HepG2 (cell line): ENCODE data around the gene CADM4. TPM values are rescaled to one million over a fixed set of nuclear protein-coding genes. Genes with fewer than 3 reads are reported as not detected.

ENCODE experiments used
- GATAD2A ChIP-seq: IDR thresholded peaks from 2 replicates; pipeline ENCODE4 v1.6.1; 2016
- GTF2F1 ChIP-seq: fragments of 150-350 bp; IDR thresholded peaks from 2 replicates; pipeline ENCODE4 v1.6.1; 2014; ENCODE audit warnings: low read length
- HINFP ChIP-seq: sonication (generic); formaldehyde crosslinking; IDR thresholded peaks from 2 replicates; pipeline ENCODE4 v1.4.0; 2020; ENCODE audit warnings: low read depth, mild to moderate bottlenecking, missing genetic modification reagents
- HOXA3 ChIP-seq: sonication (generic); formaldehyde crosslinking; IDR thresholded peaks from 2 replicates; pipeline ENCODE4 v1.5.0; 2020; ENCODE audit warnings: missing genetic modification reagents
- MAFF ChIP-seq: IDR thresholded peaks from 2 replicates; pipeline ENCODE4 v1.6.1; 2011; ENCODE audit warnings: low read depth, low read length, improper control_type of control experiment
- PRDM4 ChIP-seq: sonication (generic); formaldehyde crosslinking; IDR thresholded peaks from 2 replicates; pipeline ENCODE4 v1.9.0; 2021; ENCODE audit warnings: missing genetic modification reagents, borderline replicate concordance
- TARDBP ChIP-seq: sonication (generic); formaldehyde crosslinking; IDR thresholded peaks from 2 replicates; pipeline ENCODE4 v1.8.0; 2022; ENCODE audit warnings: mild to moderate bottlenecking, missing genetic modification reagents
- ZFP36L2 ChIP-seq: sonication (generic); formaldehyde crosslinking; IDR thresholded peaks from 2 replicates; pipeline ENCODE4 v1.4.0; 2020; ENCODE audit warnings: missing genetic modification reagents
- ZNF318 ChIP-seq: sonication (generic); formaldehyde crosslinking; IDR thresholded peaks from 2 replicates; pipeline ENCODE4 v1.4.0; 2020; ENCODE audit warnings: mild to moderate bottlenecking, missing genetic modification reagents
- ZNF510 ChIP-seq: sonication (generic); formaldehyde crosslinking; IDR thresholded peaks from 2 replicates; pipeline ENCODE4 v1.4.0; 2020; ENCODE audit warnings: low read depth, mild to moderate bottlenecking, missing genetic modification reagents
- ZNF687 ChIP-seq: sonication (generic); formaldehyde crosslinking; IDR thresholded peaks from 2 replicates; pipeline ENCODE4 v1.5.1; 2020; ENCODE audit warnings: mild to moderate bottlenecking, missing genetic modification reagents, moderate library complexity
- ZNF816 ChIP-seq: sonication (generic); formaldehyde crosslinking; IDR thresholded peaks from 2 replicates; pipeline ENCODE4 v1.8.0; 2022; ENCODE audit warnings: missing genetic modification reagents, mild to moderate bottlenecking, borderline replicate concordance
- polyA plus RNA-seq, 8 experiments: library from polyadenylated mRNA; depleted of rRNA in 3 of 8; stranded (reverse) in 7 of 8; unstranded in 1 of 8; fragments of >200 nt; fragmentation: Illumina TruSeq in 4 of 8; extraction: Trizol in 4 of 8; gene quantifications; 2 replicates each; pipeline versions ENCODE4 v1.2.1 to v1.2.3, GENCODE V29; 2011 to 2016; ENCODE audit warnings: low read depth in 4 of 8, missing spikeins in 1 of 8, mixed read lengths in 1 of 8; ENCODE audit not compliant: insufficient read depth in 1 of 8
- total RNA-seq, 5 experiments: library from RNA; depleted of rRNA; stranded (reverse); fragments of >200 nt; fragmentation: Illumina TruSeq; extraction: Trizol; gene quantifications; 2 replicates each; pipeline ENCODE4 v1.2.3, GENCODE V29; 2016; ENCODE audit warnings: low read depth in 1 of 5

CADM4 gene
- total and polyA plus RNA-seq, 2 of the 13 experiments (the other 11 are each of a cell fraction or from before 2014, with no cell fraction given), result 8.5 to 16.0 TPM

GRCh38 chr19:43634872-43635560, 4.6 kb downstream of the CADM4 start (continued):
- TF ChIP-seq ZNF318 (CRISPR knock-in tag) (0 out of 2 replicates have a peak, but pooled peaks have one; percentile 28), GATAD2A (CRISPR knock-in tag) (peak; percentile 76), ZNF816 (no peak), GTF2F1 (no peak), ZNF687 (CRISPR knock-in tag) (peak; percentile 75), HOXA3 (CRISPR knock-in tag) (peak; percentile 22; the same call in 1 of the 2 replicates), ZNF510 (CRISPR knock-in tag) (0 out of 2 replicates have a peak, but pooled peaks have one; percentile 64), TARDBP (peak; percentile 67; the same call in 1 of the 2 replicates), PRDM4 (no peak), HINFP (CRISPR knock-in tag) (0 out of 2 replicates have a peak, but pooled peaks have one; percentile 69), ZFP36L2 (CRISPR knock-in tag) (no peak), MAFF (peak; percentile 94)
